Kidney tubule cell (primary cell): ENCODE measurements around the gene LDAF1.
"Not testable (repeated sequence)": the region's sequence is repeated elsewhere in the genome, so short reads cannot be mapped to it uniquely, and the experiment has no call there.

Experiments
- DNase-seq: peaks from one replicate; pipeline ENCODE4 v3.0.0-alpha.2; 2018; ENCODE audit warnings: low spot score

The LDAF1 gene

DNA sequence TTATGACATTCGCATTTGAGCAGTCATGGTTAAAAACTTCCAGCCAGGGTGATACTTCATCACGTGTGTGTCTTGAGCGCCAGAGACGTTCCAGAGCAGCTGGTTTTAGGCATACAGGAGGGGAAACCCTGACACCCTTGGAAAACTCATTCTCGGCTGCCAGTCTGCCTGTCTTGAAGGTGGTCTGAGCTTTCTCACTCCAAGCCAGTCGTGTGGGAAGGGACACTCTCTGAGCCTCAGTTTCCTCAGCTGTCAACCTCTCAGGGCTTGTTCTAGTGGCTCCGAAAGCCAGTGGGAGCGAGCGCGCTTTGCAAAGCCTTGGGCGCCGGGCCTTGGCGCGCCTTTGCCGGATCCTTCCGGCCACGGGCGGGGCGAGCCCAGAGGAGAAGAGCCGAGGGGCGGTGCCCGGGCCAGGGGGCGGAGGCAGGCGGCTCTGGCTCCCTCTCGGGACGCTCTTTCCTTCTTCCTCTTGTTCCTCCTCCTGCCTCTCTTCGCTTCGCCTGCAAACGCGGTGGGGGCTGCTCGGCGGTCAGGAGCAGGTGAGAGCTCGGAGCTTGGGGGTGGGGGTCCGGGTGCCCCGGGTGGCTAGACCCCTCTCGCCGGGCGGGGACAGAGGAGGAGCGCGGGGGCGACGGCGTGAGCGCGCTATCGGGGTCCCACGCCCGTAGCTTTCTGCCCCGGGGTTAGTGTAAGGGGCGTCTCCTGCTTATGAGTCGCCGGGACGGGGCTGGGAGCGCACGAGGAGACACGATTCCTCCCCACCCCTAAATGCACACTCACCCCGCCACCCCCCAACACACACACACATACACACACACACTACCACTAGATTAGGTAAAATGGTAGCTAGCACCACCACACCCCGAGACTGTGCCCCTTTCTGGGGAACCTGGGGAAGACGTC lies at the start of gene LDAF1:
Gene LDAF1 (plus strand): TSS at position 467 of the 903 bp plus-strand sequence. CDS start 2,509 bp downstream, outside the sequence.
- peak; percentile 84 for DNase-seq

DNA sequence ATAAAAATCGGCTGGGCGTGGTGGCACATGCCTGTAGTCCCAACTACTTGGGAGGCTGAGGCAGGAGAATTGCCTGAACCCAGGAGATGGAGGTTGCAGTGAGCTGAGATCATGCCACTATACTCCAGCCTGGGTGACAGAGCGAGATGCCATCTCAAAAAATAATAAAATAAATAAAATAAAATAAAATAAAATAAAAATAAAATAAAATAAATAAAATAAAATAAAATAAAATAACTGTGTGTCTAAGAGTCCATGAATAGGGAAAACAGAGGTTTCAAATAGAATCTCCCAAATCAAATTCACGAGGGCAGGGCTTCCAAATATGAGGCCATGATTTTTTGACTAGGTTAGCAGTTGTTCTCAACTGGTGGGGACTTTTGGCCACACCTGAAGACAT lies 42.9 kb upstream of the LDAF1 start:
- not testable (repeated sequence) for DNase-seq

DNA sequence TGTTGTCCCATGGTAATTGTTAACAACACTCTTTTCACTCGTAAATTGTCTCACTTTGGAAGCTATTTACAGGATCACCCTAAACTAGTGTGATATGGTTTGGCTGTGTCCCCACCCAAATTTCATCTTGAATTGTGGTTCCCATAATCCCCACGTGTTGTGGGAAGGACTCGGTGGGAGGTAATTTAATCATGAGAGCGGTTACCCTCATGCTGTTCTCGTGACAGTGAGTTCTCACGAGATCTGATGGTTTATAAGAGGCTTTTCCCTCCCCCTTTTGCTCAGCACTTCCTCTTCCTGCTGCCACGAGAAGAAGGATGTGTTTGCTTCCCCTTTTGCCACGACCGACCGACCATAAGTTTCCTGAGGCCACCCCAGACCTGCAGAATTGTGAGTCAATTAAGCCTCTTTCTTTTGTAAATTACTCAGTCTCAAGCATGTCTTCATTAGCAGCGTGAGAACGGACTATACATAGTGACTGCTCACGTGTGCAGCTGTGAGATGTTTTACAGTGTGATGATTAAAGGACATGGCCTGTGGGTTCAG lies 42.3 kb upstream of the LDAF1 start:
- DNase-seq, result no peak

DNA sequence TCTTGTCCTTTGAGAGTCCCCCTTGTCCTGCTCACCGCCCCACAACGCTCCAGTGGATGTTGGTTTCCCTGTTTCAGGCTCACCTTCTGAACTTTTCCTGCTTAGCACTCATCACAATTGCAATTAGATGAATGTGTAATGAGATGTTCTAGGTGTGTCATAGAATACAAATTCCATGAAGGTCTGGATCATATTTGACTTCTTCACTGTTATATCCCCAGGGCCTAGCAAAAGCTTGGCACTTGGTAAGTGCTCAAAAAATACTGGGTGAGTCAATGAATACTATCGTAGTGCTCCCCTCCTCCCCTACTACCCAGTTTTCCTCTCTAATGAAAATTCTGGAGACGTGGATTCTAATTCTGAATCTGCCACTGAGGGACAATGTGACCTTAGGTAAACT lies 40.9 kb upstream of the LDAF1 start:
- DNase-seq, result peak; percentile 4

DNA sequence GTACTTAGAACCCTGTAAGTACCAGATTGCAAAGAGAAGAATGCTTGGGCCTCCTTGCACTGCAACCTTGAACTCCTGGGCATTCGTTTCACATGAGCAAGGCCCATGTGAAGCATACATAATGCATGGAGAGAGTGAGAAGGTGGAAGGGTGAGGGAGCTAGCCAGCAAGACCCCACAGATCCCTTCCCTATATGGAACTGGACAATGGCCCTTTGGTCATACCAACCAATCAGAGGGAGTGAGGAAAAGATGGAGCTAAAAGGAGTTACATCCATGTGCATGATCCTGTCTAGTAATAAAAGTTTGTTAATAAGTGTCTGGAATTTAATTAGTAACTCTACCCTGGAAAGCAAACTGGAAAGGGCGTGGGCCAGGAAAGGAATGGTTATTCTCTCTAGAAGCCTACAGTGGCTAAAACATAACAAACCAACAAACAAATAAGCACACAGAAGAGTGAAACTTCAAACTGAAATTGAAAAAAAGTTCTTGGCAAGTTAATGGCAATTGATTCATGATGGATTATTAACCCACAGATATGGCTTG lies 37.4 kb upstream of the LDAF1 start:
- peak; percentile 23 for DNase-seq

DNA sequence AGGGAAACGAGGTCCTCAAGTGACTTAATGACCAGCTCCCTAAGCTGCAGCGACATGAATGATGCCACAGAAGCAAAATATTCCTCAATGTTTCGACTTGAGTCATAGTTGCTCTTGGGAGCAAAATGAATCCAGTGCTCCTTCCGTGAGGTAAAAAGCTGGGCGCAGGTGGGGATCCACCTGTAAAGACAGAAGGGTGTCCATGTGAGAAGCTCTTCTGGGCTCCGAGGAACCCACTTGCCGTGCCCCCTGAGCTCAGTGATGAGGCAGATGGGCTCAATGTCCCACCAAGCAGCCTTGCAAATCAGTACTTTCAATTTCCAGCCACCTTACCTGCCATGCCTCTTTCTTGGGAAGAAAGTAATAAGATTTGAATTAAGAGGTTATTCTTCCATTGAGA lies 33.3 kb upstream of the LDAF1 start:
- no peak for DNase-seq

DNA sequence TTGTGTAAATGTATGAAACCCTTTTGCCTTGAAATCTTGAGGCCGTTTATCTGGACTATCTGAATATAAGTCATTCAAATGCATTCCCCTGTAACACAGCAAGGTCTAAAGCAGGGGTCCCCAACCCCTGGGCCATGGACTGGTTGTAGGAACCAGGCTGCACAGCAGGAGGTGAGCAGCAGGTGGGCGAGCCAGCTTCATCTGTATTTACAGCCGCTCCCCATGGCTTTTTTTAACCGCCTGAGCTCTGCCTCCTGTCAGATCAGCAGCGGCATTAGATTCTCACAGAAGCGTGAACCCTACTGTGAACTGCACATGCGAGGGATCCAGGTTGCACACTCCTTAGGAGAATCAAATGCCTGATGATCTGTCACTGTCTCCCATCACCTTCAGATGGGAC lies 32.0 kb upstream of the LDAF1 start:
- DNase-seq, result no peak

DNA sequence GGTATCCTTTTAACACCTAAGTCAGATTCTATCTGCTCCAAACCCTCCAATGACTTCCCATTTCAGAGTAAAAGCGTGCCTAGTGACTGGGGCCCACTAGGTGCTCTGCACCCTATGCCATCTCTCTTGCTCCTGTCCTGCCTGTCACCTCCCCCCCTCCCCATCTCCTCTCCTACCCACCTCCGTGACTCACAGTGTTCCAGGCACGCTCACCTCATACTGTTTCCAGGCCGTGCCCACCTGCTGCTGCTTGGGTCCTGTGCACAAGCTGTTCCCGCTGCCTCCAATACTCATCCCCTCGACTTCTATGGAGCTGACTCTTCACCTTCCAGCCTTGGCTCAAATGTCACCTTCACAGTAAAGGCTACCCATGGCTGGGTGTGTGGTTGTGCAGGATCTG lies 29.5 kb upstream of the LDAF1 start:
- DNase-seq, result no peak

DNA sequence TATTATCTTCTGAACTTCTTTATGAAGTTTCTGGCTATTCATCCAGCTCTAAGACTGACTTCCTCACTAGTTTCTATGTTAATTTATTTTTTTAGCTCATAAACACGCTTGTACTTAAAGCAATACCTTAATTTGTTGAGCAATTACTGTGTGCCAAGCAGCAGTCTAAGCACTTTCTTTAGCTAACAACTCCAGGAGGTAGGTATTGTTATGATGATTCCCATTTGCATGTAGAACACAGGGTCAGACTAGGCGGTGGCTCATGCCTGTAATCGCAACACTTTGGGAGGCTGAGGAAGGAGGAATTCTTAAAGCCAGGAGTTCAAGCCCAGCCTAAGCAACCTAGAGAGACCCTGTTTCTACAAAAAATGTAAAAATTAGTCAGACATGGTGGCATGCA lies 27.7 kb upstream of the LDAF1 start:
- no peak for DNase-seq

DNA sequence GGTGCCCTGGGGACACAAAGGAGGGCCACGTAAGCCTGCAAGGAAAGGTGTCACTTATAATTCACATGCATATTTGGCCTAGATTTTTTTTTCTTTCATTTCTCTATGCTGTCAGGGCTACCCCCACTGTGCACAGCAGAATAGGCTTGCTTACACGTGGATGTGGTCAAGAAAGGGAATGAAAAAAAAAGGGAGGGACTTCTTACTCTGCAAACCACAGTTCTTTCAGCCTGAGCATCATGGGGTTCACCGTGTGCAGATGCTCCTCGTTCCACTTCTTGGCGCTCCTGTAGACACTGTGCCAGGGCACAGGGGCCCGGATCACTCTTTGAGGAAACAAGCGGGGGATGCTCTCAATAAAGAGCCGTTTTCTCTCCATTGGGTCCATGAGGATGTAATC lies 24.4 kb upstream of the LDAF1 start:
- DNase-seq, result no peak

DNA sequence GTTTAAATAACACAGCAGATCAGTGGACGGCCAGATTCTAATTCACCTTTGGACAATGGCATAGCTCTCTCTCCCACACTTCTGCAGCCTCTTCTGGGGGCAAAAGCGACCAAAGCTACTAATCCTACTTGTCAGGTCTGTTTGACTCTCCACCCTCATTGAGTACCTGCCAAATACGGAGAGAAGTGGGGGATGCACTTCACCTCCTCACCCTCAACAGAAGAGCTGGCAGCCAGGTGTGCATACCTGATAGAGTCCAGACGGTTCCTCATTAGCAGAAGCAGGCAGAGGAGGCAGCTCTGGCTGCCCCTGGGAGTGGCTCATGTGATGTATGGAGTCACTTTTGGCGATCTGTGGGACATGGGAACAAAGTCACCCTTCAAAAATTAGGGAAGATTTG lies 12.7 kb upstream of the LDAF1 start:
- no peak for DNase-seq

DNA sequence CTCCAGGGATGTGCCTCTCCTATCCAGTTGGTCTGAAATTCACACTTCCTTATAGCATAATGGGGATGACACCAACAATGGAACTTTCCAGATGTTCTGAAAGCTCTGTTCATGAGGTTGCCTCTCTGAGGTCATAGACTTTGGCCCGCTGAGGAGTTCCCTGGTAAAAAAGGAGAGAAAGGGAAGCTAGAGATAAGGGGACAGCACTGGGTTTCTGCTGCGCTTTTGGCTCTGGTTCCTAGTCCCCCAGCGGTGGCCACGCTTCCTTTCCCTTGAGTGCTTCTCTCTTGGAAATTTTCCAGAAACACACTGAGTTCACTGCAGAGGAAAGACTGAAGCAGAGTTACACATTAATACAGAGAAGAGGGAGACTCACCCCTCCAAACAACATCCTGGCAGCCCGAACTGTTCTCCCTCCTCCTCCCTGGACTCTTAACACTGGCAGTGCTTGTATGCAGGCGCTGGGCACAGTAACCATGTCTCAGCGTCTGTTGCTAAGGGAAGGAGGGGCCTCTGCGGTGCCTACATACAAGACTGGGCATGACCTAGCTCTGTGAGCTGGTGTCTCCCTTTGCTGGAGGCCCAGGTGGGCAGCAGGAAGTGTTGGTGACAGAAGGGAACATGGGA lies 8.0 kb upstream of the LDAF1 start, which contains the start of gene DNAH3:
Gene DNAH3 (minus strand): TSS at position 472 of the 627 bp plus-strand sequence. CDS start 527 bp downstream, outside the sequence.
- peak; percentile 97 for DNase-seq

DNA sequence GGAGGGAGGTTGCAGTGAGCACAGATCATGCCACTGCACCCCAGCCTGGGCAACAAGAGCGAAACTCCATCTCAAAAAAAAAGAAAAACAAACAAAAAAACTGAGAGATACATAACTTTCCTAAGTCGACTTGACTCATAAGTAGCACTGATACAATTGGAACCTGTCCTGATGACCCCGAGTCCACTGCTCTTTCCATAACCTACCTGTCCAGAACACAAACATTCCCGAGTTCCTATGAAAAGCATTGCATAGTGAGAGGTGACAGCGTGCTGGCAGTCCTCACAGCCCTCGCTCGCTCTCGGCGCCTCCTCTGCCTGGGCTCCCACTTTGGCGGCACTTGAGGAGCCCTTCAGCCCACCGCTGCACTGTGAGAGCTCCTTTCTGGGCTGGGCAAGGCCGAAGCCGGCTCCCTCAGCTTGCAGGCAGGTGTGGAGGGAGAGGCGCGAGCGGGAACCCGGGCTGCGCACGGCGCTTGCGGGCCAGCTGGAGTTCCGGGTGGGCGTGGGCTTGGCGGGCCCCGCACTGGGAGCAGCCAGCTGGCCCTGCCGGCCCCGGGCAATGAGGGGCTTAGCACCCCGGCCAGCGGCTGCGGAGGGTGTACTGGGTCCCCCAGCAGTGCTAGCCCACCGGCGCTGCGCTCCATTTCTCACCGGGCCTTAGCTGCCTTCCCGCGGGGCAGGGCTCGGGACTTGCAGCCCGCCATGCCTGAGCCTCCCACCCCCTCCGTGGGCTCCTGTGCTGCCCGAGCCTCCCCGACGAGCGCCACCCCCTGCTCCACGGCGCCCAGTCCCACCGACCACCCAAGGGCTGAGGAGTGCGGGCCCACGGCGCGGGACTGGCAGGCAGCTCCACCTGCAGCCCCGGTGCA lies 6.1 kb upstream of the LDAF1 start:
- not testable (repeated sequence) for DNase-seq

DNA sequence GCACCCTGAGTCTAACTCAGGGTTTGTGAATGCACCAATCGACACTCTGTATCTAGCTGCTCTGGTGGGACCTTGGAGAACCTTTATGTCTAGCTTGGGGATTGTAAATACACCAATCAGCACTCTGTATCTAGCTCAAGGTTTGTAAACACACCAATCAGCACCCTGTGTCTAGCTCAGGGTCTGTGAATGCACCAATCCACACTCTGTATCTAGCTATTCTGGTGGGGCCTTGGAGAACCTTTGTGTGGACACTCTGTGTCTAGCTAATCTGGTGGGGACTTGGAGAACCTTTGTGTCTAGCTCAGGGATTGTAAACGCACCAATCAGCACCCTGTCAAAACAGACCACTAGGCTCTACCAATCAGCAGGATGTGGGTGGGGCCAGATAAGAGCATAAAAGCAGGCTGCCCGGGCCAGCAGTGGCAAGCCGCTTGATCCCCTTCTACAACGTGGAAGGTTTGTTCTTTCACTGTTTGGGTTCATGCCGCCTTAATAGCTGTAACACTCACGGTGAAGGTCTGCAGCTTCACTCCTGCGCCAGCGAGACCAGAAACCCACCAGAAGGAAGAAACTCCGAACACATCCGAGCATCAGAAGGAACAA lies 5.2 kb upstream of the LDAF1 start:
- DNase-seq, result not testable (repeated sequence)

DNA sequence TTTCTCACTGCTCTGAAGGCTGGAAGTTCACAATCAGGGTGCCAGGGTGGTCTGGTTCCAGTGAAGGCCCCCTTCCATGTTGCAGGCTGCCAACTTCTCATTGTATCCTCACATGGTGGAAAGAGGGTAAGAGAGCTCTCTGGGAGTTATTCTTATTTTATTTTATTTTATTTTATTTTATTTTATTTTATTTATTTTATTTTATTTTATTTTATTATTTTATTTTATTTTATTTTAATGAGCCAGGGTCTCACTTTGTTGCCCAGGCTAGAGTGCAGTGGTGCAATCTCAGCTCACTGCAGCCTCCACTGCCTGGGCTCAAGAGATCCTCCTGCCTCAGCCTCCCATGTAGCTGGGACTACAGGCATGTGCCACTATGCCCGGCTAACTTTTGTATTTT lies 2.5 kb upstream of the LDAF1 start:
- DNase-seq, result not testable (repeated sequence)

DNA sequence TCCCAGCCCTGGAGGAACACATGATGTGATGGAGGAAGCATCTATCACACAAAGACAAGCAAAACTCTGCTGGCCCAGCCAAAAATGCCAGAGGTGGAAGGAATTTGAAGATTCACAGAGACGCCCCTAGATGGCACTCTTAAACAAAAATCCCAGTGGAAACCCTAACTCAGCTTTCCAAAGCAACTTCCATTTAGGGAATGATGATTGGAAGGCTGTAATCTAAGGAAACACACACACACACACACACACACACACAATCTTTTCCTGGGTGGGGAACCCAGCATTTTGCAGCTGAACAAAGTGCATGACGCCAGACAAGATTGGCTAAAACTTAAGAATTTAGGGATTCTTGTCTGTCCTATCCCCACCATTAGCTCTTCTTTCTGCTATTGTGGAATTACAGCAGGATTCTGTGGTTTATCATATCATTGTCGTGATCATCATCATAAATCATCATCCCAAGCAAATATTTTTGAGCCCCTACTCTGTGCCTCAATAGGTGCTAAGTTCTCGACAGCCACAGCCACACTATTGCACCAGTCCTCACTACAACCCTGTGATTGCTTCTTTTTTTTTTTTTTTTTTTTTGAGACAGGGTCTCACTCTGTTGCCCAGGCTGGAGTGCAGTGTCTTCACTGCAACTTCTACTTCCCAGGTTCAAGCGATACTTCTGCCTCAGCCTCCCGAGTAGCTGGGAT lies 1.6 kb upstream of the LDAF1 start:
- peak; percentile 76 for DNase-seq

DNA sequence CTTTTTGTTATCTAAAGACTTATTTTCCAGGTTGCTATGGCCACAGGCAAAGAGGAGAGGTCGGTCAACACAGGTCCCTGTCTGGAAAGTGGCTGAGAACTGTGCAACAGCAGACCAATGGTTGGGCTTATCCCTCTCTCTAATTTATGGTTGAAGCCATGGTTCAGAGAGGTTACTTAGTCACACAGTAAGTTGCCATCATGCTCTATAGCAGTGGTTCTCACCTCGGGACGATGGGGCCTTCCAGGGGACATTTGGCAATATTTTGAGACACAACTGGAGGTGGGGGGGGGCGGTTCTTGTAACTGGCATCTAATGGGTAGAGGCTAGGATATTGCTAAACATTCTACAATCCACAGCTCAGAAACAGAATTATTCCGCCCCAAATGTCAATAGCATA lies 842 bp upstream of the LDAF1 start:
- DNase-seq, result no peak

DNA sequence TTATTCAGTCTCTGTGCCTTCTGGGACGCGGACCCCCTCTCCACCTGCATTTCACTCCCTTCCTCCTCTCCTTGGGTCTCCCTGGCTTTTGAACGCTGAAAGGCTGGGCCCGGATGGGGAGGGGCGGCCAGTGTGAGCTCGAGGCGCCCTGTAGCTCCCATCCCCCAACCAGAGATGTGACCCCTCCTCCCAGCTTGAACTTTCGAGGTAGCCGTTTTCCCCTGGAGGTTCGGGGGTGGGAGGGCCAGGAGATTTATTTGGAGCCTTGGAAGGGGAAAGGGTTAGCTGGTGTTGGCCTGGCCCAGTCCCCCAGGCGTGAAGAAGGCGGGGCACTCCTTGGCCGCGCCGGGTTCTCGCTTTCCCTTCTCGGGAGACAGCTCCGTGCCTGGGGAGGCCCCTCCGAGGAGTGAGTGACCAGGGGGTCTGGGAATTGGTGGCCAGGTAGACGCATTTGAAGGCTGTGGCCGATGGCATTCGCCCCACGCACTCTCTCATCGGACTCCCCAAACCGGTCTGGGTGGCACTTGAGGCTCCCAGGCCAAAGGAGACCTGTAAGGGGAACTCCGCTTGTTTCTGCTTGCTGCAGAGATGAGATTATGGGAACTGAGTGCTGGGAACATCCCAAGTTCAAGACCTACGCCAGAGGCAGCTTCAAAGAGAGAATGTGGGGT lies 942 bp downstream of the LDAF1 start:
- peak; percentile 32 for DNase-seq

DNA sequence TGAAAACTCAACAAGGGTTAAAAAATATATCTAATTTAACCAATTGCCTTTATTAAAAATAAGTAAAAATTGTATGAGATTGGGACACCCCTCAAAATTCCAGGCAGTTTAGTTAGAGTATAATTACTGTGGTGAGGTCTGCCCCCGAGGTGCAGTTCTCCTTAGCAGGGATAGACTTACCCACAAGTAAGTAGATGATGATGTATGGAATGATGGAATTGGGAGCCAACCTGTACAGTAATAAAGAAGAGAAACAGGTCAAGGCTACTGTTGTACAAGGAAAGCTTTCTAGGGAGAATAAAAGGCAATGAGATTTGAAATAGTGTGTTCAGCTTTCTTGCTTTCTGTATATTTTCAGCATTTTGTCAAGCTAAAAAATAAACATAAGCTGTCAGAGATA lies 1.8 kb downstream of the LDAF1 start:
- DNase-seq, result no peak

DNA sequence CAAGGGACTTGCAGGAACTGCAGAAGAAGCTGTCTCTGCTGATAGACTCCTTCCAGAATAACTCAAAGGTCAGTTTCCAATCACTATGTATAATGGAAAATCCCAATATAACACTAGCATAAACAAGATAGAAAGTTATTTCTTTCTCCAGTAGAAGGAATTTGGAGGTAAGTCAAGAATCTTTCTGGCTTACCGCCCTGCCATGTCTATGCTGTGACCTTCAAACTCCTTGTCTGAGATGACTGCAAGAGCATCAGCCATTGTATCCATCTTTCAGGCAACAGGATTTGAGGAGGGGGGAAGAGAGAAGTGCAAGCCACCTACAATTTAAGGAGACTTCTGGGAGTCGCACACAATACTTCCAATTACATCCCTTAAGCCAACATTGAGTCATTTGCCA lies 2.7 kb downstream of the LDAF1 start:
- DNase-seq, result no peak
